Measurements from ENCODE around the gene GMEB1.
"Not testable (repeated sequence)": the region's sequence is repeated elsewhere in the genome, so short reads cannot be mapped to it uniquely, and the experiment has no call there.

Gene GMEB1

DNA sequence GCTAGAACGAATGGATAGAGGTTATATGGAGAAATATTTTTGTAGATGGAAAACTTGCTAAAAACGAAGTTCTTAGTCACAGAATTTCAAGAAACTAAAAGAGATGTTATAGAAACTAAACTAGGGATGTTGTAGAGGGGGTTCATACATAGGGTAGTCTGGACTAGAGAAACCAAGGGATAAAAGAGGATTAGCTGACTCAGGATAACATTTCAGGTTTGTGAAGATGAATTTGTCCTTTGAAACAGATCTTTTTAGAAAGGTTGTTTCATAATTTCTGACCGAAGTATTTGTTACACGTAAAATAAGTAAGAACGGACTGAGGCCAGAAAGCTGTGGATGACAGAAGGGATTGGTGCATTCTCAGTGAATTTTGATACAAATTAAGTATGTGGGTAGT, 81.7 kb downstream of the GMEB1 start:
- Histone ChIP-seq H4K20me1 (ENCODE audit: low read depth, low read length) (peaks cover 47% of the 10 kb centered on the region), H2AFZ (ENCODE audit: low read depth, low read length, severe bottlenecking) (no peak overlapping the region), H3K9me2 (replicated peaks; ENCODE audit: insufficient read depth, low read length) (no peaks in the 10 kb centered on the region), H3K79me2 (ENCODE audit: insufficient read depth, low read length) (peaks cover 100% of the 10 kb centered on the region), H3K9me3 (ENCODE audit: insufficient read depth, low read length) (no peaks in the 10 kb centered on the region), H3K4me3 (ENCODE audit: insufficient read depth, low read length, poor library complexity, severe bottlenecking) (no peak overlapping the region), H3F3A (ENCODE audit: insufficient read depth) (peaks cover 9% of the 10 kb centered on the region; the same call in 1 of the 2 replicates), H3K4me2 (ENCODE audit: low read depth, low read length, poor library complexity, severe bottlenecking) (no peak overlapping the region), H3K36me3 (ENCODE audit: low read length) (peaks cover 17% of the 10 kb centered on the region; the same call in 1 of the 2 replicates), H3K27me3 (ENCODE audit: low read length) (no peaks in the 10 kb centered on the region), H3K27ac (ENCODE audit: low read depth, low read length) (no peak overlapping the region), H3K9ac (ENCODE audit: low read length) (no peak overlapping the region)
- TF ChIP-seq, protein P1, sequence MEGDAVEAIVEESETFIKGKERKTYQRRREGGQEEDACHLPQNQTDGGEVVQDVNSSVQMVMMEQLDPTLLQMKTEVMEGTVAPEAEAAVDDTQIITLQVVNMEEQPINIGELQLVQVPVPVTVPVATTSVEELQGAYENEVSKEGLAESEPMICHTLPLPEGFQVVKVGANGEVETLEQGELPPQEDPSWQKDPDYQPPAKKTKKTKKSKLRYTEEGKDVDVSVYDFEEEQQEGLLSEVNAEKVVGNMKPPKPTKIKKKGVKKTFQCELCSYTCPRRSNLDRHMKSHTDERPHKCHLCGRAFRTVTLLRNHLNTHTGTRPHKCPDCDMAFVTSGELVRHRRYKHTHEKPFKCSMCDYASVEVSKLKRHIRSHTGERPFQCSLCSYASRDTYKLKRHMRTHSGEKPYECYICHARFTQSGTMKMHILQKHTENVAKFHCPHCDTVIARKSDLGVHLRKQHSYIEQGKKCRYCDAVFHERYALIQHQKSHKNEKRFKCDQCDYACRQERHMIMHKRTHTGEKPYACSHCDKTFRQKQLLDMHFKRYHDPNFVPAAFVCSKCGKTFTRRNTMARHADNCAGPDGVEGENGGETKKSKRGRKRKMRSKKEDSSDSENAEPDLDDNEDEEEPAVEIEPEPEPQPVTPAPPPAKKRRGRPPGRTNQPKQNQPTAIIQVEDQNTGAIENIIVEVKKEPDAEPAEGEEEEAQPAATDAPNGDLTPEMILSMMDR (IDR thresholded peaks at IDR 0.05; ENCODE audit: insufficient read depth, low read length, poor library complexity, severe bottlenecking), result no peak
- no peak for TF ChIP-seq EZH2phosphoT487 (conservative IDR thresholded peaks at IDR 0.05; ENCODE audit: low read length)

DNA sequence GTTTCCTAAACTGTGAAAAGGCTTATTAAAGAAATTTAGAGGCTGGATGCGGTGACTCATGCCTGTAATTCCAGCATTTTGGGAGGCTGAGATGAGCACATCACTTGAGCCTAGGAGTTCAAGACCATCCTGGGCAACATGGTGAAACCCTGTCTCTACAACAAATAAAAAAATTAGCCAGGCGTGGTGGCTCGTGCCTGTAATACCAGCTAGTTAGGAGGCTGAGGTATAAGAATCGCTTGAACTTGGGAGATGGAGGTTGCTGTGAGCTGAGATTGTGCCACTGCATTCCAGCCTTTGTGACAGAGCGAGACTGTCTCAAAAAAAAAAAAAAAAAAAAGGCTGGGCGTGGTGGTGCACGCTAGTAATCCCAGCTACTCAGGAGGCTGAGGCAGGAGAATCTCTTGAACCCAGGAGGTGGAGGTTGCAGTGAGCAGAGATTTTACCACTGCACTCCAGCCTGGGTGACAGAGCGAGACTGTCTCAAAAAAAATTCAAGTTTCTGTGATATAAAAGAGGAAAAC, 82.2 kb downstream of the GMEB1 start:
- not testable (repeated sequence) for H3K9me2 ChIP-seq (replicated peaks; ENCODE audit: insufficient read depth, low read length); H3K9ac ChIP-seq (ENCODE audit: low read length); H3K9me3 ChIP-seq (ENCODE audit: insufficient read depth, low read length); H3K4me3 ChIP-seq (ENCODE audit: insufficient read depth, low read length, poor library complexity, severe bottlenecking); H2AFZ ChIP-seq (ENCODE audit: low read depth, low read length, severe bottlenecking); H3K4me2 ChIP-seq (ENCODE audit: low read depth, low read length, poor library complexity, severe bottlenecking); H3K27me3 ChIP-seq (ENCODE audit: low read length); H3K27ac ChIP-seq (ENCODE audit: low read depth, low read length)
- H3K79me2 ChIP-seq (ENCODE audit: insufficient read depth, low read length), result peaks cover 100% of the 10 kb centered on the region
- H3F3A ChIP-seq (ENCODE audit: insufficient read depth), result peaks cover 14% of the 10 kb centered on the region; the same call in 1 of the 2 replicates
- H4K20me1 ChIP-seq (ENCODE audit: low read depth, low read length), result peaks cover 47% of the 10 kb centered on the region
- H3K36me3 ChIP-seq (ENCODE audit: low read length), result peaks cover 17% of the 10 kb centered on the region; the same call in 1 of the 2 replicates

DNA sequence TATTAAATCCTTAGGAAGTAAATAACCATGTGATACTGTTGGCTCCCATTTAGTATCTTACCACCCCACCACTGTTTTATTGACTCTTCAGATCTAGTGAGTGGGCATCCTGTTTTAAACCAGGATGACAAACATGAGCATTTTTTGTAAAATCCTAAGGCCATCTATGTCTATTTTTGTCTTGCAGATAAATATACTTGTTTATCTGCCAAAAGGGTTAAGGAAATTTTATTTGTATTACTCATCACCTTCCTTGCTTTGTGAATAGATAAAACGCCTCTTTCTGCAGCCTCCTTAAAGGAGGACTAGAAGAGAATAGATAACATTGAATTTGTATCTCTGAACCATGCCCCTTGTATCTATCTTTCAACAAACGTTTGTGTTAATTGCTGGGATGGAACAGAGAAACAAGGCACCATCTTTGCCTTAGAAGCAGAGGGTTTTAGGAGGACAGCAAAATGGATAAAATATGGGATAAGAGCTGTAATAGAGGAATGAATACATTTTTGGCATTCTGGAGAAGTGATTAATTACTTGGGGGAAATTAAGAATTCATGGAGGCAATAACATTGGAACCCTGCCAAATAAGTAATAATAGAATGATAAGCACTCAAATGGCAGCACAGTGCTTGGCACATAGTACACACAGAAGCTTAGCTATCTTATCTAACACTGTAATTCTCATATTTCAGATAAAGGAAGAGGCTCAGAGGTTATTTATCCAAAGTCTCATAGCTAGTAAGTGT, 82.9 kb downstream of the GMEB1 start:
- Histone ChIP-seq H2AFZ (ENCODE audit: low read depth, low read length, severe bottlenecking) (no peak overlapping the region), H4K20me1 (ENCODE audit: low read depth, low read length) (peaks cover 47% of the 10 kb centered on the region), H3K9me2 (replicated peaks; ENCODE audit: insufficient read depth, low read length) (no peaks in the 10 kb centered on the region), H3F3A (ENCODE audit: insufficient read depth) (peaks cover 14% of the 10 kb centered on the region; the same call in 1 of the 2 replicates), H3K4me2 (ENCODE audit: low read depth, low read length, poor library complexity, severe bottlenecking) (no peak overlapping the region), H3K36me3 (ENCODE audit: low read length) (peaks cover 12% of the 10 kb centered on the region; the same call in 1 of the 2 replicates), H3K79me2 (ENCODE audit: insufficient read depth, low read length) (peaks cover 100% of the 10 kb centered on the region), H3K9me3 (ENCODE audit: insufficient read depth, low read length) (no peaks in the 10 kb centered on the region), H3K9ac (ENCODE audit: low read length) (no peak overlapping the region), H3K27me3 (ENCODE audit: low read length) (no peaks in the 10 kb centered on the region), H3K4me3 (ENCODE audit: insufficient read depth, low read length, poor library complexity, severe bottlenecking) (no peak overlapping the region), H3K27ac (ENCODE audit: low read depth, low read length) (no peak overlapping the region)
- TF ChIP-seq, protein P1 (IDR thresholded peaks at IDR 0.05; ENCODE audit: insufficient read depth, low read length, poor library complexity, severe bottlenecking), result no peak
- TF ChIP-seq EZH2phosphoT487 (conservative IDR thresholded peaks at IDR 0.05; ENCODE audit: low read length), result no peak

DNA sequence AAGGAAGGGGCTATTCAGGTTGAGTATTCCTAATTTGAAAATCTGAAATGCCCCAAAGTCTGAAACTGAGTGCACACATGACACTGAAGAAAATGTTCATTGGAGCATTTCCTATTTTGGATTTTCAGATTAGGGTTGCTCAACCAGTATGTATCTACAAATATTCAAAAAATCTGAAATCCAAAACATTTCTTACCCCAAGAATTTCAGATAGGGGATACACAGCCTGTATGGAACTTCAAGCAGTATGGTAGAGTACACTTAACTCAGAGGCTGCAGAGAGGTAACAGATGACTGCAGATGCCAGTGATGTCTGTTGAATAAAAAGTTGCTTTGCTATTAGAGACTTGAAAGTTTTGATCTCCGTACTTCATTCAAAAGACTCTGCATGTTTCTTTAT, 87.1 kb downstream of the GMEB1 start:
- Histone ChIP-seq H2AFZ (ENCODE audit: low read depth, low read length, severe bottlenecking) (no peak overlapping the region), H3K27ac (ENCODE audit: low read depth, low read length) (no peak overlapping the region), H3K4me3 (ENCODE audit: insufficient read depth, low read length, poor library complexity, severe bottlenecking) (no peak overlapping the region), H3F3A (ENCODE audit: insufficient read depth) (peaks cover 15% of the 10 kb centered on the region), H3K9me3 (ENCODE audit: insufficient read depth, low read length) (no peaks in the 10 kb centered on the region), H3K79me2 (ENCODE audit: insufficient read depth, low read length) (peaks cover 100% of the 10 kb centered on the region), H3K9ac (ENCODE audit: low read length) (no peak overlapping the region), H3K4me2 (ENCODE audit: low read depth, low read length, poor library complexity, severe bottlenecking) (peak overlapping the region; percentile 14), H3K27me3 (ENCODE audit: low read length) (no peaks in the 10 kb centered on the region), H3K36me3 (ENCODE audit: low read length) (peaks cover 24% of the 10 kb centered on the region), H4K20me1 (ENCODE audit: low read depth, low read length) (peaks cover 61% of the 10 kb centered on the region), H3K9me2 (replicated peaks; ENCODE audit: insufficient read depth, low read length) (no peaks in the 10 kb centered on the region)
- TF ChIP-seq, protein P1 (IDR thresholded peaks at IDR 0.05; ENCODE audit: insufficient read depth, low read length, poor library complexity, severe bottlenecking), result no peak
- TF ChIP-seq EZH2phosphoT487 (conservative IDR thresholded peaks at IDR 0.05; ENCODE audit: low read length), result no peak

Data from SU-DHL-6 (cell line).